Tibial nerve (tissue), 4 donors: ENCODE results near the gene PSMD13.

Source experiments
- CTCF ChIP-seq, 5 experiments: fragments of 200-600 bp in 3 of 5; fragments of 450-650 bp in 2 of 5; sonication (generic) in 3 of 5; IDR thresholded peaks; one replicate each; pipeline ENCODE4 v1.5.1; 2016 to 2019; ENCODE audit warnings: antibody characterized with exemption in 5 of 5, mild to moderate bottlenecking in 3 of 5, moderate library complexity in 2 of 5
- EP300 ChIP-seq, 2 donors: sonication (generic); formaldehyde crosslinking; IDR thresholded peaks; one replicate each; pipeline ENCODE4 v1.6.1; 2017; ENCODE audit warnings: antibody characterized with exemption in 2 of 2, mild to moderate bottlenecking in 1 of 2

GRCh38 chr11:298406-299065 is 61.8 kb downstream of the PSMD13 start:
- TF ChIP-seq CTCF (IDR thresholded peaks at IDR 0.05): no peak
- TF ChIP-seq EP300 (IDR thresholded peaks at IDR 0.05): no peak
